Gastroesophageal sphincter (tissue), 4 donors: Measurements from ENCODE around the gene U2AF2. TPM values are rescaled to one million over a fixed set of nuclear protein-coding genes. Genes with fewer than 3 reads are reported as not detected.
A peak's percentile ranks its signal among the peaks of the same experiment; 100 is the strongest.

Experiments used
- ATAC-seq: fragments of 150-250 bp; one replicate; pipeline ENCODE4 v1.9.1; 2016; ENCODE audit warnings: mild to moderate bottlenecking, moderate library complexity
- H3K27ac ChIP-seq, 4 donors: fragments of 200-600 bp; sonication (generic) in 3 of 4; 1 replicate in 3 of 4; 2 replicates in 1 of 4; pipeline ENCODE4 v1.5.1; 2016 to 2019
- H3K27me3 ChIP-seq: fragments of 200-600 bp; sonication (generic); one replicate; pipeline ENCODE4 v1.5.1; 2019
- H3K36me3 ChIP-seq, 2 donors: fragments of 200-600 bp; sonication (generic); one replicate each; pipeline ENCODE4 v1.5.1; 2019; ENCODE audit warnings: control low read depth in 1 of 2
- H3K4me1 ChIP-seq, 3 donors: fragments of 200-600 bp; sonication (generic); 1 replicate in 2 of 3; 2 replicates in 1 of 3; pipeline ENCODE4 v1.5.1; 2016 to 2019; ENCODE audit warnings: control low read depth in 2 of 3
- H3K4me3 ChIP-seq, 2 donors: fragments of 200-600 bp; sonication (generic); one replicate each; pipeline ENCODE4 v1.5.1; 2019; ENCODE audit warnings: mild to moderate bottlenecking in 1 of 2, moderate library complexity in 1 of 2
- H3K9me3 ChIP-seq, 3 donors: fragments of 200-600 bp; sonication (generic); one replicate each; pipeline ENCODE4 v1.5.1; 2017 to 2019; ENCODE audit warnings: control low read depth in 2 of 3
- CTCF ChIP-seq, 4 experiments: fragments of 200-600 bp in 2 of 4; fragments of 450-650 bp in 2 of 4; sonication (generic) in 1 of 4; IDR thresholded peaks; one replicate each; pipeline ENCODE4 v1.5.1; 2017 to 2019; ENCODE audit warnings: antibody characterized with exemption in 4 of 4, mild to moderate bottlenecking in 2 of 4, moderate library complexity in 2 of 4
- EP300 ChIP-seq: sonication (generic); formaldehyde crosslinking; IDR thresholded peaks from one replicate; pipeline ENCODE4 v1.6.1; 2017; ENCODE audit warnings: antibody characterized with exemption, mild to moderate bottlenecking
- POLR2A ChIP-seq, 2 donors: fragments of 450-650 bp; IDR thresholded peaks; one replicate each; pipeline ENCODE4 v1.6.1; 2017; ENCODE audit warnings: antibody characterized with exemption in 2 of 2, mild to moderate bottlenecking in 2 of 2, moderate library complexity in 1 of 2
- POLR2AphosphoS5 ChIP-seq: sonication (generic); formaldehyde crosslinking; IDR thresholded peaks from one replicate; pipeline ENCODE4 v1.6.1; 2017; ENCODE audit warnings: antibody characterized with exemption
- whole genome bisulfite sequencing, 2 donors: methylation state at CpG; one replicate each; pipeline ENCODE4 v1.1.5; 2018; ENCODE audit warnings: low coverage in 1 of 2; 5-methylcytosine and 5-hydroxymethylcytosine counted together
- total RNA-seq, 4 donors: library from RNA; depleted of rRNA; stranded (reverse); fragments of >200 nt; gene quantifications; one replicate each; pipeline ENCODE4 v1.1.0, GENCODE V29; 2016

The U2AF2 gene
- total RNA-seq, 4 donors from 2014 or later: 68.9 to 97.9 (median 91.4) TPM

- no peak for TF ChIP-seq POLR2AphosphoS5
- TF ChIP-seq POLR2A (IDR thresholded peaks at IDR 0.05): no peak
- no peak for TF ChIP-seq EP300
- TF ChIP-seq CTCF (IDR thresholded peaks at IDR 0.05): no peak
- no peaks in the 10 kb centered on the region for H3K27me3 ChIP-seq
- peaks cover 0 to 56% (median 21%) of the 10 kb centered on the region in 3 donors for H3K4me1 ChIP-seq
- peaks cover 0 to 32% of the 10 kb centered on the region in 2 donors for H3K36me3 ChIP-seq
- WGBS, 2 donors: 56 to 64% methylated on average over 7 to 8 of the region's 9 CpGs
- no peaks in the 10 kb centered on the region for H3K9me3 ChIP-seq
- peak overlapping the region in 3 of 4 donors; percentile 94 to 97 (median 96) for H3K27ac ChIP-seq
- no peak for ATAC-seq
- H3K4me3 ChIP-seq: peak overlapping the region in 1 of 2 donors; percentile 81
These were observed 48.0 kb upstream of the U2AF2 start for GRCh38 chr19:55606817-55607216.

- WGBS, 2 donors: 87 to 92% methylated on average over 4 to 5 of the region's 5 CpGs
- TF ChIP-seq POLR2AphosphoS5 (no peak), POLR2A (IDR thresholded peaks at IDR 0.05) (no peak), EP300 (no peak), CTCF (IDR thresholded peaks at IDR 0.05) (no peak)
- ATAC-seq: no peak
- Histone ChIP-seq H3K36me3 (peaks cover 0 to 35% of the 10 kb centered on the region in 2 donors), H3K4me1 (peaks cover 0 to 60% (median 21%) of the 10 kb centered on the region in 3 donors), H3K4me3 (no peak overlapping the region), H3K27ac (no peak overlapping the region), H3K9me3 (no peaks in the 10 kb centered on the region), H3K27me3 (no peaks in the 10 kb centered on the region)
These were observed 45.5 kb upstream of the U2AF2 start for GRCh38 chr19:55609326-55609725.

- TF ChIP-seq POLR2A (IDR thresholded peaks at IDR 0.05): no peak
- no peak for TF ChIP-seq POLR2AphosphoS5
- 70 to 90% methylated on average over 2 of the region's 15 CpGs for WGBS, 2 donors
- Histone ChIP-seq H3K36me3 (peaks cover 0 to 56% of the 10 kb centered on the region in 2 donors), H3K27ac (peak overlapping the region in 1 of 4 donors; percentile 35), H3K9me3 (no peaks in the 10 kb centered on the region), H3K27me3 (no peaks in the 10 kb centered on the region), H3K4me3 (no peak overlapping the region), H3K4me1 (peaks cover 0 to 45% (median 12%) of the 10 kb centered on the region in 3 donors)
- no peak for ATAC-seq
These were observed 43.4 kb upstream of the U2AF2 start for GRCh38 chr19:55611300-55611982.

- no peaks in the 10 kb centered on the region for H3K27me3 ChIP-seq
- peaks cover 0 to 63% of the 10 kb centered on the region in 2 donors for H3K36me3 ChIP-seq
- no peaks in the 10 kb centered on the region for H3K9me3 ChIP-seq
- H3K4me1 ChIP-seq: peaks cover 0 to 38% (median 5%) of the 10 kb centered on the region in 3 donors
- TF ChIP-seq EP300: no peak
- TF ChIP-seq POLR2A (IDR thresholded peaks at IDR 0.05): no peak
- no peak for TF ChIP-seq POLR2AphosphoS5
- no peak for TF ChIP-seq CTCF (IDR thresholded peaks at IDR 0.05)
- no peak for ATAC-seq
- whole genome bisulfite sequencing, 2 donors: 67 to 86% methylated on average over 1 to 2 of the region's 3 CpGs
- no peak overlapping the region for H3K4me3 ChIP-seq
- peak overlapping the region in 1 of 4 donors; percentile 35 for H3K27ac ChIP-seq
These were observed 42.7 kb upstream of the U2AF2 start for GRCh38 chr19:55611983-55612645.

GRCh38 chr19:55613396-55613795 is 41.4 kb upstream of the U2AF2 start:
- H3K4me1 ChIP-seq: peaks cover 0 to 27% (median 5%) of the 10 kb centered on the region in 3 donors
- no peak overlapping the region for H3K4me3 ChIP-seq
- ATAC-seq: no peak
- no peak overlapping the region for H3K27ac ChIP-seq
- WGBS, 2 donors: 85 to 96% methylated on average over 4 to 13 of the region's 27 CpGs
- H3K27me3 ChIP-seq: no peaks in the 10 kb centered on the region
- no peaks in the 10 kb centered on the region for H3K9me3 ChIP-seq
- peaks cover 0 to 74% of the 10 kb centered on the region in 2 donors for H3K36me3 ChIP-seq
- TF ChIP-seq CTCF (IDR thresholded peaks at IDR 0.05): no peak
- no peak for TF ChIP-seq EP300
- no peak for TF ChIP-seq POLR2A (IDR thresholded peaks at IDR 0.05)
- TF ChIP-seq POLR2AphosphoS5: no peak
